Liver (tissue), 2 donors: Measurements from ENCODE around the gene NXPE1.
"Not testable (repeated sequence)": the region's sequence is repeated elsewhere in the genome, so short reads cannot be mapped to it uniquely, and the experiment has no call there.

Experiments
- YY1 ChIP-seq: IDR thresholded peaks from 2 replicates; pipeline ENCODE4 v1.6.1; 2016; ENCODE audit warnings: antibody characterized with exemption, mild to moderate bottlenecking
- TF ChIP-seq, protein P1 (sequence below): fragments of 150-350 bp; IDR thresholded peaks from 2 replicates; pipeline ENCODE4 v1.5.1; 2017; ENCODE audit warnings: improper control_type of control experiment, low read depth, low read length; ENCODE audit not compliant: missing input control
- donor health status: healthy.

DNA sequence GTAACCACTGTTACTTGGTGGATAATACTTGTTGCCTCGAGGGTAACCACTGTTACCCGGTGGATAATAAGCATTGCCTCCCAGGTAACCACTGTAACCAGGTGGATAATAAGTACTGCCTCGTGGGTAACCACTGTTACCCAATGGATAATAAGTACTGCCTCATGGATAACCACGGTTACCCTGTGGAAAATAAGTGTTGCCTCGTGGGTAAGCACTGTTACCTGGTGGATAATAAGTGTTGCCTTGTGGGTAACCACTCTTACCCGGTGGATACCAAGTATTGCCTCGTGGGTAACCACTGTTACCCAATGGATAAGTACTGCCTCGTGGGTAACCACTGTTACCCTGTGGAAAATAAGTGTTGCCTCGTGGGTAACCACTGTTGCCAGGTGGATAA lies 48.9 kb upstream of the NXPE1 start:
- TF ChIP-seq, protein P1, sequence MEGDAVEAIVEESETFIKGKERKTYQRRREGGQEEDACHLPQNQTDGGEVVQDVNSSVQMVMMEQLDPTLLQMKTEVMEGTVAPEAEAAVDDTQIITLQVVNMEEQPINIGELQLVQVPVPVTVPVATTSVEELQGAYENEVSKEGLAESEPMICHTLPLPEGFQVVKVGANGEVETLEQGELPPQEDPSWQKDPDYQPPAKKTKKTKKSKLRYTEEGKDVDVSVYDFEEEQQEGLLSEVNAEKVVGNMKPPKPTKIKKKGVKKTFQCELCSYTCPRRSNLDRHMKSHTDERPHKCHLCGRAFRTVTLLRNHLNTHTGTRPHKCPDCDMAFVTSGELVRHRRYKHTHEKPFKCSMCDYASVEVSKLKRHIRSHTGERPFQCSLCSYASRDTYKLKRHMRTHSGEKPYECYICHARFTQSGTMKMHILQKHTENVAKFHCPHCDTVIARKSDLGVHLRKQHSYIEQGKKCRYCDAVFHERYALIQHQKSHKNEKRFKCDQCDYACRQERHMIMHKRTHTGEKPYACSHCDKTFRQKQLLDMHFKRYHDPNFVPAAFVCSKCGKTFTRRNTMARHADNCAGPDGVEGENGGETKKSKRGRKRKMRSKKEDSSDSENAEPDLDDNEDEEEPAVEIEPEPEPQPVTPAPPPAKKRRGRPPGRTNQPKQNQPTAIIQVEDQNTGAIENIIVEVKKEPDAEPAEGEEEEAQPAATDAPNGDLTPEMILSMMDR = not testable (repeated sequence)
- not testable (repeated sequence) for TF ChIP-seq YY1
